Smooth muscle cell (in vitro differentiated cells): ENCODE measurements around the gene INPP4B. TPM values are rescaled to one million over a fixed set of nuclear protein-coding genes. Genes with fewer than 3 reads are reported as not detected.
A peak's percentile ranks its signal among the peaks of the same experiment; 100 is the strongest.

Experiments used
- DNase-seq: peaks from one replicate; lab custom pipeline; 2025; ENCODE audit not compliant: unreplicated experiment; lab: John Stamatoyannopoulos, UW
- H2AFZ ChIP-seq: fragments of 200-600 bp; sonication (generic); 2 replicates; pipeline ENCODE4 v1.6.0; 2016; ENCODE audit warnings: antibody characterized with exemption, low read depth, mild to moderate bottlenecking
- H3F3A ChIP-seq: fragments of 200-600 bp; sonication (generic); 2 replicates; pipeline ENCODE4 v1.6.0; 2017; ENCODE audit warnings: antibody characterized with exemption, low read depth
- H3K27ac ChIP-seq: fragments of 200-600 bp; sonication (generic); 2 replicates; pipeline ENCODE4 v1.5.1; 2016; ENCODE audit warnings: low read depth, mild to moderate bottlenecking
- H3K27me3 ChIP-seq: fragments of 200-600 bp; sonication (generic); 2 replicates; pipeline ENCODE4 v1.6.1; 2016; ENCODE audit warnings: low read depth, mild to moderate bottlenecking
- H3K36me3 ChIP-seq: fragments of 200-600 bp; sonication (generic); 2 replicates; pipeline ENCODE4 v1.5.1; 2016; ENCODE audit warnings: low read depth
- H3K4me1 ChIP-seq: fragments of 200-600 bp; sonication (generic); 2 replicates; pipeline ENCODE4 v1.5.1; 2016; ENCODE audit warnings: low read depth
- H3K4me2 ChIP-seq: fragments of 200-600 bp; sonication (generic); 2 replicates; pipeline ENCODE4 v1.6.0; 2016; ENCODE audit warnings: mild to moderate bottlenecking
- H3K4me3 ChIP-seq: fragments of 200-600 bp; sonication (generic); 2 replicates; pipeline ENCODE4 v1.5.1; 2016; ENCODE audit warnings: mild to moderate bottlenecking
- H3K79me2 ChIP-seq: fragments of 200-600 bp; sonication (generic); 2 replicates; pipeline ENCODE4 v1.6.0; 2016; ENCODE audit warnings: low read depth, mild to moderate bottlenecking
- H3K9ac ChIP-seq: fragments of 200-600 bp; sonication (generic); 2 replicates; pipeline ENCODE4 v1.6.0; 2016; ENCODE audit warnings: low read depth
- H3K9me3 ChIP-seq: fragments of 200-600 bp; sonication (generic); replicated peaks from 2 replicates; pipeline ENCODE4 v1.5.1; 2016; ENCODE audit warnings: low read depth
- H4K20me1 ChIP-seq: fragments of 200-600 bp; sonication (generic); 2 replicates; pipeline ENCODE4 v1.6.0; 2016; ENCODE audit warnings: low read depth
- WGBS: methylation state at CpG from one replicate; pipeline ENCODE4 v1.1.7; 2016; ENCODE audit warnings: low lambda C conversion rate; 5-methylcytosine and 5-hydroxymethylcytosine counted together
- polyA plus RNA-seq: library from polyadenylated mRNA; unstranded; fragments of >200 nt; fragmentation: Nextera tagmentation; extraction: Ambion mirVana; gene quantifications from 2 replicates; pipeline ENCODE4 v1.2.1, GENCODE V29; 2016
- total RNA-seq: library from RNA; depleted of rRNA; stranded (reverse); fragments of >200 nt; gene quantifications from 2 replicates; pipeline ENCODE4 v1.2.3, GENCODE V29; 2014
- TF ChIP-seq, protein P1 (sequence below): fragments of 200-600 bp; sonication (generic); IDR thresholded peaks from 2 replicates; pipeline ENCODE4 v1.5.1; 2017; ENCODE audit warnings: borderline replicate concordance, mild to moderate bottlenecking, antibody characterized with exemption; ENCODE audit not compliant: insufficient read depth, poor library complexity, severe bottlenecking

Gene INPP4B
- total and polyA plus RNA-seq, 2 experiments from 2014 or later = 2.0 to 10.9 TPM

DNA sequence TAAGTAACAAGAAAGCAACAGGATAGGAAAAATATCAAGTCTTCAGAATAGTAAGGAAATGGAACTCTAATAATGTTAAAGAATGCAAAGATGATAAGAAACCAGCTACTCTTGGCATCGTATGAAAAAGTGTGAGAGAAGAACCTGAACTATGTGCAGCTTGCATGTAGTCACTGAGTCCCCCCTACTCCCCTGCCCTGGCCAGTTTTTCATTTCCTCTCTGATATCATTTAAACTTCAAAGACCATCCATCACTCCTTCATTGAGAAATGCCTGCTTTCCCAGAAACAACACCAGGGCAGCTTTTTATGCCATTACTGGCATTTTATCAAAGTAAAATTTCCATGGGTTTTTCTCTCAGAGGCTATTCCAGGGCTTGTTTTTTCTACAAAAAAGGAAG lies 28.1 kb downstream of the INPP4B start:
- H3K79me2 ChIP-seq = no peaks in the 10 kb centered on the region
- no peaks in the 10 kb centered on the region for H3F3A ChIP-seq
- TF ChIP-seq, protein P1, sequence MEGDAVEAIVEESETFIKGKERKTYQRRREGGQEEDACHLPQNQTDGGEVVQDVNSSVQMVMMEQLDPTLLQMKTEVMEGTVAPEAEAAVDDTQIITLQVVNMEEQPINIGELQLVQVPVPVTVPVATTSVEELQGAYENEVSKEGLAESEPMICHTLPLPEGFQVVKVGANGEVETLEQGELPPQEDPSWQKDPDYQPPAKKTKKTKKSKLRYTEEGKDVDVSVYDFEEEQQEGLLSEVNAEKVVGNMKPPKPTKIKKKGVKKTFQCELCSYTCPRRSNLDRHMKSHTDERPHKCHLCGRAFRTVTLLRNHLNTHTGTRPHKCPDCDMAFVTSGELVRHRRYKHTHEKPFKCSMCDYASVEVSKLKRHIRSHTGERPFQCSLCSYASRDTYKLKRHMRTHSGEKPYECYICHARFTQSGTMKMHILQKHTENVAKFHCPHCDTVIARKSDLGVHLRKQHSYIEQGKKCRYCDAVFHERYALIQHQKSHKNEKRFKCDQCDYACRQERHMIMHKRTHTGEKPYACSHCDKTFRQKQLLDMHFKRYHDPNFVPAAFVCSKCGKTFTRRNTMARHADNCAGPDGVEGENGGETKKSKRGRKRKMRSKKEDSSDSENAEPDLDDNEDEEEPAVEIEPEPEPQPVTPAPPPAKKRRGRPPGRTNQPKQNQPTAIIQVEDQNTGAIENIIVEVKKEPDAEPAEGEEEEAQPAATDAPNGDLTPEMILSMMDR = no peak
- peaks cover 8% of the 10 kb centered on the region for H3K4me1 ChIP-seq
- peak overlapping the region; percentile 65 for H3K9ac ChIP-seq
- H2AFZ ChIP-seq = no peak overlapping the region
- H3K36me3 ChIP-seq = no peaks in the 10 kb centered on the region
- H3K9me3 ChIP-seq = no peaks in the 10 kb centered on the region
- H4K20me1 ChIP-seq = no peaks in the 10 kb centered on the region
- no peak overlapping the region for H3K4me3 ChIP-seq
- H3K4me2 ChIP-seq = peak overlapping the region; percentile 79
- WGBS = 9% methylated on average over 1 of the region's 1 CpG
- H3K27me3 ChIP-seq = peaks cover 16% of the 10 kb centered on the region
- no peak for DNase-seq
- H3K27ac ChIP-seq = peak overlapping the region; percentile 73

GRCh38 chr4:142817442-142817841 lies 28.7 kb downstream of the INPP4B start:
- H3K27ac ChIP-seq = peak overlapping the region; percentile 73
- H3F3A ChIP-seq = no peaks in the 10 kb centered on the region
- DNase-seq = no peak
- peaks cover 21% of the 10 kb centered on the region for H3K27me3 ChIP-seq
- H2AFZ ChIP-seq = no peak overlapping the region
- H3K4me2 ChIP-seq = peak overlapping the region; percentile 79
- no peaks in the 10 kb centered on the region for H3K36me3 ChIP-seq
- no peaks in the 10 kb centered on the region for H3K9me3 ChIP-seq
- H3K9ac ChIP-seq = peak overlapping the region; percentile 65
- no peaks in the 10 kb centered on the region for H4K20me1 ChIP-seq
- no peak overlapping the region for H3K4me3 ChIP-seq
- TF ChIP-seq, protein P1 = no peak
- peaks cover 8% of the 10 kb centered on the region for H3K4me1 ChIP-seq
- no peaks in the 10 kb centered on the region for H3K79me2 ChIP-seq
- 7% methylated on average over 6 of the region's 6 CpGs for WGBS

GRCh38 chr4:142815834-142816233 lies 30.3 kb downstream of the INPP4B start:
- H3F3A ChIP-seq = no peaks in the 10 kb centered on the region
- WGBS = 0% methylated on average over 1 of the region's 1 CpG
- peaks cover 8% of the 10 kb centered on the region for H3K4me1 ChIP-seq
- no peak overlapping the region for H2AFZ ChIP-seq
- H3K4me2 ChIP-seq = peak overlapping the region; percentile 62
- no peak for DNase-seq
- no peak overlapping the region for H3K4me3 ChIP-seq
- H3K27ac ChIP-seq = peak overlapping the region; percentile 54
- H3K36me3 ChIP-seq = no peaks in the 10 kb centered on the region
- peak overlapping the region; percentile 63 for H3K9ac ChIP-seq
- peaks cover 27% of the 10 kb centered on the region for H3K27me3 ChIP-seq
- TF ChIP-seq, protein P1 = no peak
- H4K20me1 ChIP-seq = no peaks in the 10 kb centered on the region
- H3K79me2 ChIP-seq = no peaks in the 10 kb centered on the region
- no peaks in the 10 kb centered on the region for H3K9me3 ChIP-seq

DNA sequence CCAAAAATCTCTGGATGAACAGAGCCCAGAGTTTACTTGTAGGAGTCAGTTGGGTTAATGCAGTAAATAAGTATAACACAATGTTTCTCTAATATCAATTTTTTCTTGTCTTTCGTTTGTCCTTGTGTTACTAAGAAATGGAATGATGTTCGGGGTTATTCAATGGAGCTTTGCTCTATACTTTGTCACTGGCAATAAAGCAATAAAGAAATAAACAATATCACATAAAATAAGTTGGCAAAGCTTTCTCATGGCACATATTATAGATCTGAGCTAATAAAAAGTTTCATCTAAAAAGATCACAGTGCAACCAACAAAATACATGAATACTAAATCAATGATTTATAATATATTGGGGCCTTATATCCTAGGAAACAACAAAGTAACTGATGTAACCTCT lies 32.7 kb downstream of the INPP4B start:
- Histone ChIP-seq H3K27ac (no peak overlapping the region), H3K36me3 (no peaks in the 10 kb centered on the region), H3K4me1 (peaks cover 8% of the 10 kb centered on the region), H3K9ac (no peak overlapping the region), H3K4me3 (no peak overlapping the region), H3K79me2 (no peaks in the 10 kb centered on the region), H3K4me2 (no peak overlapping the region), H2AFZ (no peak overlapping the region), H3K9me3 (no peaks in the 10 kb centered on the region), H3F3A (no peaks in the 10 kb centered on the region), H4K20me1 (no peaks in the 10 kb centered on the region), H3K27me3 (peaks cover 29% of the 10 kb centered on the region)
- DNase-seq = no peak
- TF ChIP-seq, protein P1 = no peak
- WGBS = 88% methylated on average over 2 of the region's 2 CpGs
